ENCODE data around the gene SERGEF.

SERGEF gene

DNA sequence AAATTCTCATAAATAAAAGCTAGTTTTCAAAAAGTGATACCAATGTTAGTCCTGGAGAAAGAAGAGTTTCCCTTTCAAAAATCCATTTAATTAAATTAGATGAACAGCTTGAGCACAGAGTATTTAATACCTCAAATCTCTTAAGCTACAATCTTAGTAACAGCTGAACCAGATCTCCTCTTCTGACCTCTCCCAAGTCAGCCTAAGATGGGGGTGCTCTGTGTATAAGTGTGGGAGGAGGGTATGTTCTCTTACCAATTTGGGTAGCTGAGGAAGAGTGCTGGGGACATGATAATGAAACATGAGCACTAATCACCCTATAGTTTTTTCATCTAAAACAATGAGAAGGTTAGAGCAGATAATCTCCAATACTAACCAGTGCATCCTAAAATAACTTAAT lies 23.6 kb upstream of the SERGEF start:
- Histone ChIP-seq H3K9me3 (ENCODE audit: control insufficient read depth, insufficient read depth, low read length) (no peaks in the 10 kb centered on the region), H3K9me2 (replicated peaks; ENCODE audit: control insufficient read depth, low read length) (no peaks in the 10 kb centered on the region), H3K36me3 (ENCODE audit: control insufficient read depth, low read length) (no peaks in the 10 kb centered on the region), H3K4me3 (ENCODE audit: low read length) (no peak overlapping the region), H3F3A (ENCODE audit: control insufficient read depth, insufficient read depth) (no peaks in the 10 kb centered on the region), H3K79me2 (ENCODE audit: control insufficient read depth, low read length) (no peaks in the 10 kb centered on the region), H4K20me1 (ENCODE audit: control insufficient read depth, insufficient read depth, low read depth, low read length) (no peaks in the 10 kb centered on the region), H3K27me3 (ENCODE audit: control insufficient read depth, low read length) (peaks cover 8% of the 10 kb centered on the region; the same call in 1 of the 2 replicates), H3K4me1 (ENCODE audit: control insufficient read depth, low read length) (no peaks in the 10 kb centered on the region), H3K4me2 (ENCODE audit: low read length) (no peak overlapping the region), H3K27ac (ENCODE audit: low read depth, low read length) (no peak overlapping the region)
- TF ChIP-seq, protein P1, sequence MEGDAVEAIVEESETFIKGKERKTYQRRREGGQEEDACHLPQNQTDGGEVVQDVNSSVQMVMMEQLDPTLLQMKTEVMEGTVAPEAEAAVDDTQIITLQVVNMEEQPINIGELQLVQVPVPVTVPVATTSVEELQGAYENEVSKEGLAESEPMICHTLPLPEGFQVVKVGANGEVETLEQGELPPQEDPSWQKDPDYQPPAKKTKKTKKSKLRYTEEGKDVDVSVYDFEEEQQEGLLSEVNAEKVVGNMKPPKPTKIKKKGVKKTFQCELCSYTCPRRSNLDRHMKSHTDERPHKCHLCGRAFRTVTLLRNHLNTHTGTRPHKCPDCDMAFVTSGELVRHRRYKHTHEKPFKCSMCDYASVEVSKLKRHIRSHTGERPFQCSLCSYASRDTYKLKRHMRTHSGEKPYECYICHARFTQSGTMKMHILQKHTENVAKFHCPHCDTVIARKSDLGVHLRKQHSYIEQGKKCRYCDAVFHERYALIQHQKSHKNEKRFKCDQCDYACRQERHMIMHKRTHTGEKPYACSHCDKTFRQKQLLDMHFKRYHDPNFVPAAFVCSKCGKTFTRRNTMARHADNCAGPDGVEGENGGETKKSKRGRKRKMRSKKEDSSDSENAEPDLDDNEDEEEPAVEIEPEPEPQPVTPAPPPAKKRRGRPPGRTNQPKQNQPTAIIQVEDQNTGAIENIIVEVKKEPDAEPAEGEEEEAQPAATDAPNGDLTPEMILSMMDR (IDR thresholded peaks at IDR 0.05; ENCODE audit: low read depth, low read length, poor library complexity, severe bottlenecking): no peak
- TF ChIP-seq EZH2phosphoT487 (IDR thresholded peaks at IDR 0.05; ENCODE audit: borderline replicate concordance, low read length): no peak

DNA sequence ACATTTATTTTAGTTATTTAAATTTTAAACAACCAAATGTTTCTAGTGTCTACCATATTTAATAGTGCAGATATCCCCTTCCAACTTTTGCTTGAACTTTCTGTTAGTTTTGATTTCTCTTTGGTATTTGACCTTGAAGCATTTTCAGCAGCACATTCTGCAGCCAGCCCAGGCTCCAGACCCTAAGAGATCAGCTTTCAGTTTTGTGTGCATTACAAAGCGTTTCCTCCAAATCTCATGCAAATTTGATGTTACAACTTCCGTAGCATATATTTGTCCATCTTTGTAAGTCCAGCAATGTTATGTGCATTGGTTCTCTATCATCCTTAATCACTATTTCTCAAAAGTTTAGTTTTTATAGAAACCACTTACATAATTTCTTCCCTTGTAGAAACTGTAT lies 14.6 kb upstream of the SERGEF start:
- no peak overlapping the region for H3K4me2 ChIP-seq (ENCODE audit: low read length)
- no peaks in the 10 kb centered on the region for H3K9me2 ChIP-seq (replicated peaks; ENCODE audit: control insufficient read depth, low read length)
- H3K36me3 ChIP-seq (ENCODE audit: control insufficient read depth, low read length): no peaks in the 10 kb centered on the region
- no peaks in the 10 kb centered on the region for H3K9me3 ChIP-seq (ENCODE audit: control insufficient read depth, insufficient read depth, low read length)
- no peaks in the 10 kb centered on the region for H4K20me1 ChIP-seq (ENCODE audit: control insufficient read depth, insufficient read depth, low read depth, low read length)
- H3F3A ChIP-seq (ENCODE audit: control insufficient read depth, insufficient read depth): no peaks in the 10 kb centered on the region
- no peaks in the 10 kb centered on the region for H3K79me2 ChIP-seq (ENCODE audit: control insufficient read depth, low read length)
- H3K27me3 ChIP-seq (ENCODE audit: control insufficient read depth, low read length): 0 out of 2 replicates have a peak, but pooled peaks cover 1% of the 10 kb centered on the region
- H3K27ac ChIP-seq (ENCODE audit: low read depth, low read length): no peak overlapping the region
- no peak for TF ChIP-seq EZH2phosphoT487 (IDR thresholded peaks at IDR 0.05; ENCODE audit: borderline replicate concordance, low read length)
- TF ChIP-seq, protein P1 (IDR thresholded peaks at IDR 0.05; ENCODE audit: low read depth, low read length, poor library complexity, severe bottlenecking): no peak
- peaks cover 6% of the 10 kb centered on the region for H3K4me1 ChIP-seq (ENCODE audit: control insufficient read depth, low read length)
- no peak overlapping the region for H3K4me3 ChIP-seq (ENCODE audit: low read length)

DNA sequence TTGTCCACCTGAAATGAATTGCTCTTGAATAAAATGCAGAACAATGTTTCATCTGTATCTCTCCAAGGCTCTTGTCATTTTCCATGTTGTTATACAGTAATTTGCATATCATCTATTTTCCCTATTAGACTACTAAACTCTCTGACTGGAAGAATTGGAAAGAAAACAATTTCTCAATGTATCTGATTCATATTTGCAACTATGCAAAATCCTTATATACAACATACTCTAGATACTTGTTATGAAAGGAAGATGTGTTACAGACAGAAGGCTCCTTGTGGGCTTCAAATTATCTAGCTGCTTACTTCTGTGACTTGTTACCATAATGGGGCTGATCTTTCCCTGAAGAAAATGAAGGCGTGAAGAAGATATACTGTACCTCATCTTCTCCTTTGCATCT lies 9.6 kb upstream of the SERGEF start:
- Histone ChIP-seq H3K4me3 (ENCODE audit: low read length) (no peak overlapping the region), H3K79me2 (ENCODE audit: control insufficient read depth, low read length) (no peaks in the 10 kb centered on the region), H3K36me3 (ENCODE audit: control insufficient read depth, low read length) (no peaks in the 10 kb centered on the region), H4K20me1 (ENCODE audit: control insufficient read depth, insufficient read depth, low read depth, low read length) (no peaks in the 10 kb centered on the region), H3K4me2 (ENCODE audit: low read length) (no peak overlapping the region), H3K4me1 (ENCODE audit: control insufficient read depth, low read length) (peaks cover under 1% of the 10 kb centered on the region), H3F3A (ENCODE audit: control insufficient read depth, insufficient read depth) (no peaks in the 10 kb centered on the region), H3K27ac (ENCODE audit: low read depth, low read length) (no peak overlapping the region), H3K9me3 (ENCODE audit: control insufficient read depth, insufficient read depth, low read length) (no peaks in the 10 kb centered on the region), H3K9me2 (replicated peaks; ENCODE audit: control insufficient read depth, low read length) (no peaks in the 10 kb centered on the region), H3K27me3 (ENCODE audit: control insufficient read depth, low read length) (0 out of 2 replicates have a peak, but pooled peaks cover 4% of the 10 kb centered on the region)
- TF ChIP-seq, protein P1 (IDR thresholded peaks at IDR 0.05; ENCODE audit: low read depth, low read length, poor library complexity, severe bottlenecking): no peak
- TF ChIP-seq EZH2phosphoT487 (IDR thresholded peaks at IDR 0.05; ENCODE audit: borderline replicate concordance, low read length): no peak
